HK-2 (cell line): ENCODE results near the gene CEP350.
"Not testable (repeated sequence)": the region's sequence is repeated elsewhere in the genome, so short reads cannot be mapped to it uniquely, and the experiment has no call there.

Source experiments
- DNase-seq: peaks from one replicate; pipeline ENCODE4 v3.0.0-alpha.2; 2018; ENCODE audit not compliant: unreplicated experiment

Gene CEP350

DNA sequence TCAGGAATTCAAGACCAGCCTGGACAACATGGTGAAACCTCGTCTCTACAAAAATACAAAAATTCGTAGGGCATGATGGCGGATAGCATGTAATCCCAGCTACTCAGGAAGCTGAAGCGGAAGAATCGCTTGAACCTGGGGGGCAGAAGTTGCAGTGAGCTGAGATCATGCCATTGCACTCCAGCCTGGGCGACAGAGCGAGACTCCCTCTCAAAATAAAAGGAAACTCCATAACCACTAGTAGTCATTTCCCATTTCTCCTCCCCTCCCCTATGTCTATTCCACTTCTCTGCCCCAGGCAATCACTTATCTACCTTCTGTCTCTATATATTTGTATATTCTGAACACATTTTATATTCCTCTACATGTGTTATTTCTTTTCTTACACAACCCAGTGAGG lies 4.0 kb upstream of the CEP350 start:
- DNase-seq = no peak

GRCh38 chr1:179951383-179952144 lies 3.0 kb upstream of the CEP350 start:
- no peak for DNase-seq

- DNase-seq = no peak
Measured at GRCh38 chr1:179952186-179952585, 2.4 kb upstream of the CEP350 start.

DNA sequence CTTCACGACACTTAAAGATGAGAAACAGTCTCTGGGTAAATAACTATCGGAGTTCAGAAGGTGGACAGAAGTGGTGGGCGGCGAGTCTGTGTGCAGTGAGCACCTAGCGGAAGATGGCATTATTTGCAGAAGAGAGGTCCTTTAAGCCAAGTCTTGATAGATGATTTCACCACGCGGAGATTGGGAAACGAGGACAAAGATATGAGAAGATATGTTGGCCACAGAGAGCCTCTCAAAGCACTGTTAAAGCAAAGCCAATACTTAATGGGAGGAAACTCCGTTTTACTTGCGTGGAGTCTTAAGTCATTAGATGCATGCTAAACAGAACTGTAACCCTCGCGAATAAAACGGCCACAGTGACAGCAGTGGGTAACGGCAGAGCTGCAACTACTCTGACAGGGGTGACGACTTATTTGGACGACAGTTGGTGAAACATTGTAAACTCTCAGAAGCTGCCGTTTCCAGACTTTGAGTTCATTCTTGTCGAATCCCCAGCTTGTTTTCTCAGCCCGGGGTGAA lies 577 bp upstream of the CEP350 start:
- peak; percentile 46 for DNase-seq

- DNase-seq = no peak
Measured at GRCh38 chr1:179955287-179955680, 674 bp downstream of the CEP350 start.

DNA sequence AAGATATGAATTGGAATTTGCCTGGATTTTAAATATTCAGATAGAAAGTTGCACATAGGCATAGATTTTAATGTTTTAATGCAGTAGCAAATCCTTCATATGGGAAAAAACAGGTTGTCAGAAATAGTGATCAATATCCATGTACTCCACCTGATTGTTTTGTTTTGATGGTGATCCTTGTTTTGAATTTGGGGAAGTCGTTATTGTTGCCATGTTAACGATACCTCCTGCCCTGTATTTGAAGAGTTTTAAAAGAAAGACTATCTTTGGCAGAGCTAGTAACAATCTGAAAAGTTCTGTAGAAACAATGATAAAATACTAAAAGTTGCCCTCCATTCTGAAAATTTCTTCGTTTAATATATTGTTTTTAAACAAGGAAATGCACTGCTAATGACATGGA lies 1.1 kb downstream of the CEP350 start:
- no peak for DNase-seq

DNA sequence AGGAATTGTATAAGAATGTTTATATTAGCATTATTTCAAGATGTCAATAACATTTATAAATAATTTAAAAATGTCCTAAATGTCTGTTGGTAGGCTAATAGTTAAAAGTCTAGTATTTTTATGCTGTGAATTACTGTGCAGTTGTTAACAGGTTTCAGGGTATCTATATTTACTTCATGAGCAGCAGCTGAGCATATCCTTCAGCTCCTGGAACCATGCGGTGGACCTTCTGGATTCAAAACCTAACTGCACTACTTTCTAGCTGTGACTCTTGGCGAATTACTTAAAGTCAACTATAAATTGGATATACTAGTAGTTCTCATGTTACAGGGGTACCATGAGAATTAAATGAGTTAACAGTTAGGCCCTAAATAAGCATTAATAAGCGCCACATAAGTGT lies 3.7 kb downstream of the CEP350 start:
- no peak for DNase-seq

GRCh38 chr1:179962168-179962567 lies 7.6 kb downstream of the CEP350 start:
- DNase-seq = not testable (repeated sequence)

DNA sequence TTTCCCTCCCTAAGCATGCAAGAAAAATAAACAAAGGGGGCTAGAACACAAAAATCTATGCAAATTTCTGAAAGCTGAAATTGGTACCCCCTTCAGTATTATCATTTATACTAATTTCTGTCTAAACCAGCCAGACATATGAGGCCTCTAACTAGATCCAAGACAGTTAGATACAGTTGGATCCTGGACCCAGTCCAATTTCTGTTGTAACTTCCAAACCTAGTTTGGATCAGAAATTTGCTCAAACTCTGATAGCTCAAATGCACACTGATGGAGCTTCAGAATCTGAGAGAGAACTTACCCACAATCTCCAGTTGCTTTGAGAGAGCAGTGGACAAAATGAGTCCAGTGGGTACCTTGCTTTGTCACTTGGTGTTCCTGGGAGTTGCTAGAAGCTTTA lies 11.9 kb downstream of the CEP350 start:
- no peak for DNase-seq

DNA sequence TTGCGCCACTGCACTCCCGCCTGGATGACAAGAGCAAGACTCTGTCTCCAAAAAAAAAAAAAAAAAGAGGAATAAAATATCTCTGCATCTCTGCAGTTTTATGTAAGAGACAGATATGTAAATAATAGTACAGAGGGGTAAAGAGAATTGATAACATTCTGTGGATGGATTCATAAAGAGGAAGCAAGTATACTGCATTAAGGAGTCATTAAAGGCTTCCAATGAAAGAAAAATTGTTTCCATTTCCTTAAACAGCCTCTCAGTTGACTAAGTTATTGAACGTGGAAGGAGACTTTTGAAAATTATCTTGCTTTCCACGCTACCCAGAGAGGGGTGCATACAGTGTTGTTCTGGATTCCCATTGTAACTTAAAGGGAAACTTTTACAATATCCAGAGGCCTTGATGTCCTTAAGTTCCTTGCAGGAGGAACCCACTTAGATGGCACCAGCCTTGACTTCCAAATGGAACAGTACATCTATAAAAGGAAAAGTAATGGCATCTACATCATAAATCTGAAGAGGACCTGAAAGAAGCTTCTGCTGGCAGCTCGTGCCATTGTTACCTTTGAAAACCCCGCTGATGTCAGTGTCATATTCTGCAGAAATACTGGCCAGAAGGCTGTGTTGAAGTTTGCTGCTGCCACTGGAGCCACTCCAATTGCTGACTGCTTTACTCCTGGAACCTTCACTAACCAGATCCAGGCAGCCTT lies 13.8 kb downstream of the CEP350 start:
- DNase-seq = no peak

GRCh38 chr1:179968994-179969919 lies 14.6 kb downstream of the CEP350 start:
- DNase-seq = no peak

GRCh38 chr1:179969962-179970361 lies 15.4 kb downstream of the CEP350 start:
- no peak for DNase-seq

DNA sequence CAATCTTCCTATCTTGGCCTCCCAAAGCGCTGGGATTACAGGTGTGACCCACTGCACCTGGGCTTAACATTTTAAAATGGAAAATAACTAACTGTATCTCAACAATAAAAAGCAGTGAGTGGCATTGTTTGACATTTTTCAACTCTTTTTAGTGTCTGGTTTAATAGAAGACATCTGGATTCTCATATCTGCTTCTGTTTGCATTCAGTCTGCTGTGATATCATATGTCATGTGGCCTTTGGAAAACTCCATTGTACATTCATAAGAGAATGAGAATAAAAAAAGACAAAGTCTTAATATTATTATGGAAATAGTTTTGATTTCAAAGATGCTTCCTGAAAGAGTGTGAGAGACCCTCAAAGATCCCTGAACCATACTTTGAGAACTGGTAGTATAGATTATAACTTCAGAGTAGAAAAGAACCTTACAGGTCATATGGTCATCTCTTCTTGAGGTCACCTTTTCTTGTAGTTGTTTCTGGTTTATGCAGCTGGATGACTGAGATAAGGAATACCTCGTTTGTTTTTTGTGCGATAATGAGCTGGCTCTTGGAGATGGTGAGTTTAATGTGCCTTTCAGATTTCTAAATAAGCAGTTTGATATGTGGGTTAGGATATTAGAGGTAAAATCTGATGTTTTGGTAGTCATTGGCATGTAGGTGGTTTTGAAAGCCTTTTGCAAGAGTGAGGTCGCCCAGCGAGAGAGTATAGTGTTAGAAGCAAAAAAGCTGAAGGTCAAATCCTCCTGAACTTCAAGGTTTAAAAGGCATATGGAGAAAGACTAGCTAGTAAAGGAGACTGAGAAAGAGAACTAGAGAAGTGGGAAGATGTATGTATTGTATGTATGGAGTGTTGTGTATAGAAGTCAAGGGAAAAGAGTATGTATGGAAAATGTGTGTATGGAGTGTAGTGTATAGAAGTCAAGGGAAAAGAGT lies 17.2 kb downstream of the CEP350 start:
- no peak for DNase-seq

GRCh38 chr1:179973198-179974110 lies 18.8 kb downstream of the CEP350 start:
- DNase-seq = no peak

- DNase-seq = no peak
Measured at GRCh38 chr1:179976970-179977651, 22.5 kb downstream of the CEP350 start.

GRCh38 chr1:179978199-179979079 lies 23.8 kb downstream of the CEP350 start:
- DNase-seq = no peak

DNA sequence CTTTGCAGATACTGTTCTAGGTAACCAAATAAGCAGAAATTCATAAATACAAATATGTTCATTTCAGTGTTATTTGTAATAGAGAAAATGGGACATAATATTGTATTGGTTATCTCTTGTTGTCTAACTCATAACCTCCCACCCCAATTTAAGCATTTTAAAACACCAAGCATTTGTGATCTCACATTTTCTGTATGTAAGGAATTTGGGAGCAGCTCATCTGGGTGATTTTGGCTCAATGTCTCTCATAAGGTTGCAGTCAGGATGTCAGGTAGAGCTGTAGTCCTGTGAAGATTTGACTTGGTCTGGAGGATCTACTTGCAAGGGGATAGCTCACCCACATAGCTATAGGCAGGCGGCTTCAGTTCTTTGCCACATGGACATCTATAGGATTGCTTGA lies 29.5 kb downstream of the CEP350 start:
- no peak for DNase-seq

GRCh38 chr1:179984942-179985341 lies 30.3 kb downstream of the CEP350 start:
- DNase-seq = no peak
